HL-60 (cell line): ENCODE measurements around the gene FMN1.

Experiments
- GABPA ChIP-seq: IDR thresholded peaks from 2 replicates; pipeline ENCODE4 v1.6.1; 2012; ENCODE audit warnings: low read depth
- POLR2AphosphoS5 ChIP-seq: IDR thresholded peaks from 2 replicates; pipeline ENCODE4 v1.6.1; 2012; ENCODE audit warnings: low read depth
- SPI1 ChIP-seq: IDR thresholded peaks from 2 replicates; pipeline ENCODE4 v1.6.1; 2012; ENCODE audit warnings: low read depth, mild to moderate bottlenecking, borderline replicate concordance
- TF ChIP-seq, protein P1 (sequence below): IDR thresholded peaks from one replicate; pipeline ENCODE4 v1.5.1; 2011; ENCODE audit warnings: low read length, control low read depth, inconsistent platforms; ENCODE audit not compliant: insufficient read depth
- TF ChIP-seq, protein P2 (sequence below): IDR thresholded peaks from 2 replicates; pipeline ENCODE4 v1.6.1; 2012; ENCODE audit warnings: low read depth; ENCODE audit not compliant: insufficient replicate concordance

DNA sequence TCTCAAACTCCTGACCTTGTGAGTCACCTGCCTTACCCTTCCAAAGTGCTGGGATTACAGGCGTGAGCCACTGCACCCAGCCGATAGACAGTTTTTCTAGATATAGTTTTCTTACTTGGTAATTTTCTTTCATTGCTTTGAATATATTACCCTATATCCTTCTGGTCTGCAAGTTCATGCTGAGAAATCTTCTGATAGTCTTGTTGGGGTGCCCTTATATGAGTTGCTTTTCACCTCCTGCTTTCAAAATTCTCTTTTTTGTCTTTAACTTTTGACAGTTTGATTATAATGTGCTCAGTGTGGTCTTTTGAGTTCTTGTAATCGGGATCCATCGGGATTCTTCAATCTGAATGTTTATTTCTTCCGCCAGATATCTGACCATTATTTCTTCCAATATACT, 259.4 kb downstream of the FMN1 start:
- TF ChIP-seq, protein P1, sequence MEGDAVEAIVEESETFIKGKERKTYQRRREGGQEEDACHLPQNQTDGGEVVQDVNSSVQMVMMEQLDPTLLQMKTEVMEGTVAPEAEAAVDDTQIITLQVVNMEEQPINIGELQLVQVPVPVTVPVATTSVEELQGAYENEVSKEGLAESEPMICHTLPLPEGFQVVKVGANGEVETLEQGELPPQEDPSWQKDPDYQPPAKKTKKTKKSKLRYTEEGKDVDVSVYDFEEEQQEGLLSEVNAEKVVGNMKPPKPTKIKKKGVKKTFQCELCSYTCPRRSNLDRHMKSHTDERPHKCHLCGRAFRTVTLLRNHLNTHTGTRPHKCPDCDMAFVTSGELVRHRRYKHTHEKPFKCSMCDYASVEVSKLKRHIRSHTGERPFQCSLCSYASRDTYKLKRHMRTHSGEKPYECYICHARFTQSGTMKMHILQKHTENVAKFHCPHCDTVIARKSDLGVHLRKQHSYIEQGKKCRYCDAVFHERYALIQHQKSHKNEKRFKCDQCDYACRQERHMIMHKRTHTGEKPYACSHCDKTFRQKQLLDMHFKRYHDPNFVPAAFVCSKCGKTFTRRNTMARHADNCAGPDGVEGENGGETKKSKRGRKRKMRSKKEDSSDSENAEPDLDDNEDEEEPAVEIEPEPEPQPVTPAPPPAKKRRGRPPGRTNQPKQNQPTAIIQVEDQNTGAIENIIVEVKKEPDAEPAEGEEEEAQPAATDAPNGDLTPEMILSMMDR: no peak
- no peak for TF ChIP-seq POLR2AphosphoS5
- no peak for TF ChIP-seq GABPA
- TF ChIP-seq, protein P2, sequence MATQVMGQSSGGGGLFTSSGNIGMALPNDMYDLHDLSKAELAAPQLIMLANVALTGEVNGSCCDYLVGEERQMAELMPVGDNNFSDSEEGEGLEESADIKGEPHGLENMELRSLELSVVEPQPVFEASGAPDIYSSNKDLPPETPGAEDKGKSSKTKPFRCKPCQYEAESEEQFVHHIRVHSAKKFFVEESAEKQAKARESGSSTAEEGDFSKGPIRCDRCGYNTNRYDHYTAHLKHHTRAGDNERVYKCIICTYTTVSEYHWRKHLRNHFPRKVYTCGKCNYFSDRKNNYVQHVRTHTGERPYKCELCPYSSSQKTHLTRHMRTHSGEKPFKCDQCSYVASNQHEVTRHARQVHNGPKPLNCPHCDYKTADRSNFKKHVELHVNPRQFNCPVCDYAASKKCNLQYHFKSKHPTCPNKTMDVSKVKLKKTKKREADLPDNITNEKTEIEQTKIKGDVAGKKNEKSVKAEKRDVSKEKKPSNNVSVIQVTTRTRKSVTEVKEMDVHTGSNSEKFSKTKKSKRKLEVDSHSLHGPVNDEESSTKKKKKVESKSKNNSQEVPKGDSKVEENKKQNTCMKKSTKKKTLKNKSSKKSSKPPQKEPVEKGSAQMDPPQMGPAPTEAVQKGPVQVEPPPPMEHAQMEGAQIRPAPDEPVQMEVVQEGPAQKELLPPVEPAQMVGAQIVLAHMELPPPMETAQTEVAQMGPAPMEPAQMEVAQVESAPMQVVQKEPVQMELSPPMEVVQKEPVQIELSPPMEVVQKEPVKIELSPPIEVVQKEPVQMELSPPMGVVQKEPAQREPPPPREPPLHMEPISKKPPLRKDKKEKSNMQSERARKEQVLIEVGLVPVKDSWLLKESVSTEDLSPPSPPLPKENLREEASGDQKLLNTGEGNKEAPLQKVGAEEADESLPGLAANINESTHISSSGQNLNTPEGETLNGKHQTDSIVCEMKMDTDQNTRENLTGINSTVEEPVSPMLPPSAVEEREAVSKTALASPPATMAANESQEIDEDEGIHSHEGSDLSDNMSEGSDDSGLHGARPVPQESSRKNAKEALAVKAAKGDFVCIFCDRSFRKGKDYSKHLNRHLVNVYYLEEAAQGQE: no peak
- no peak for TF ChIP-seq SPI1
